ENCODE results near the gene ZIC4.

ZIC4 gene

DNA sequence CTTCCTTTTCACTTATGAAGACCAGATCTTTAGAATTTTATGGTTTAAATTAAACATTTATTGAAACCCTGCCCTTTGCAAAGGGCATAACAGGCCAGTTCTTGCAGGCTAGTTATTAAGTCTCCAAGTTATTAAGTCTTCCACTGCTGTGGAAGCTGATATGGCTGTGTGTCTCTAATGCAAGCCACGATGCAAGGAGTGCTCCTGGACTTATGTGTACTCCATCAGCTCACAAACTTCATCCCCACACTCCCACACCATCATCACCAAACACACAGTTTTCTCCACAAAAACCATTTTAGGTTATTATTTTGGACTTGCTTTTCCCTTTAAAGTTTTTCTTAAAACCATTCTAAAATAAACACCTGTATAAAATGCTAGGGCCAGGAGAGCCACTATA lies 62.4 kb downstream of the ZIC4 start:
- no peak for DNase-seq (ENCODE audit: low read depth)

DNA sequence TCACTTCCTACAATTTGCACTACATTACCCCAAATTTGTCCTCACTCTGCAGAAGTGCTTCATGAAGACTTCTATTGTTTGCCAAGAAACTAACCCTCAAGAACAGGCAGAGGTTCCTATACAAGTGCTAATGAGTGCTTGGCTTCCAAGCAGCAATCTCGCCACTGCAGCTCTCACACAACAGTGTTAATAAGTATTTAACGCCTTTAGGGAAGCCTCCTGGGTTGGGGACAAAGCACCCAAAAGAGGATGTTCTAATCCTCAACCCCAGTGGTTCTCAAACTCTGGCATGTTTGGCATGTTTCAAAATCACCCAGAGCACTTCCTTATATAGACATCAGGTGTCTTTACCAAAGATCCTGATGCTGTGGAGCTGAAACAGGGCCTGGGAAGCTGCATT lies 64.6 kb downstream of the ZIC4 start:
- DNase-seq (ENCODE audit: low read depth) = no peak

DNA sequence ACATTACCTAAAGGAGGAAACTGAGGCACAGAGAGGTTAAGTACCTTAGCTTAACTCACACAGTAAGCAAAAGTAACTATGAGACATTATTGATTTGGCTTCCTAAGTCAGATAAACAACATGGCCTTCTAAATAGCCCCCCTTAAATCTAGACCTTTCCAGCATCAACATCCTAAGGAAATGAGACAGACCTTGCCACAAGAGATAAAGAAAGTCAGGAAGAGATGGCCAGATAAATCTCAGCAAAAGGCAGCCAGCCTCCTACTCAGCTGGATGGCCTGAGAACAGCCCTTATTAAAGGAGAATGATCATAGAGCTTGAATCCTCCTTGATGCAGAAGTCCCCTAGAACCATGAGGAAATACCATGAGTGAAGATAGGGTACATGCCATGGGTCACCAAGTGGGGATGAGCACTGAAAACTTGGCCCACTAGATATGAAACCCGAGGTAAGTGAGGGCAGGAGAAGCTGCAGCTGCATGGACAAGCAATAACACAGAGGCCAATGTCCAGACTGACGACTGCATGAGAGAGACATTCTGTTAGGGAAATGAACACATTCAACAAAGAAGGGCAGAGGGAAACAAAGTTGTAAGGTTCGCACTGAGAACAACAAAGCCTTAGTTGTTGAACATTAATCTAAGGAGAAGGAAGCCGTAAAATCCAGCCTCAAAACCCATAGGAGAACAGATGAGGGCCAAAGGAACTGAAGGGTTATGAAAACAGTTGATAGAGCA lies 69.6 kb downstream of the ZIC4 start:
- no peak for DNase-seq (ENCODE audit: low read depth)
